GM21447 (cell line): ENCODE results near the gene TNS3.
"Not testable (repeated sequence)": the region's sequence is repeated elsewhere in the genome, so short reads cannot be mapped to it uniquely, and the experiment has no call there.

Source experiments
- ATAC-seq: cut with Tn5 transposase; IDR thresholded peaks from one replicate; pipeline ENCODE4 v1.9.1; 2021; ENCODE audit not compliant: unreplicated experiment

The TNS3 gene

DNA sequence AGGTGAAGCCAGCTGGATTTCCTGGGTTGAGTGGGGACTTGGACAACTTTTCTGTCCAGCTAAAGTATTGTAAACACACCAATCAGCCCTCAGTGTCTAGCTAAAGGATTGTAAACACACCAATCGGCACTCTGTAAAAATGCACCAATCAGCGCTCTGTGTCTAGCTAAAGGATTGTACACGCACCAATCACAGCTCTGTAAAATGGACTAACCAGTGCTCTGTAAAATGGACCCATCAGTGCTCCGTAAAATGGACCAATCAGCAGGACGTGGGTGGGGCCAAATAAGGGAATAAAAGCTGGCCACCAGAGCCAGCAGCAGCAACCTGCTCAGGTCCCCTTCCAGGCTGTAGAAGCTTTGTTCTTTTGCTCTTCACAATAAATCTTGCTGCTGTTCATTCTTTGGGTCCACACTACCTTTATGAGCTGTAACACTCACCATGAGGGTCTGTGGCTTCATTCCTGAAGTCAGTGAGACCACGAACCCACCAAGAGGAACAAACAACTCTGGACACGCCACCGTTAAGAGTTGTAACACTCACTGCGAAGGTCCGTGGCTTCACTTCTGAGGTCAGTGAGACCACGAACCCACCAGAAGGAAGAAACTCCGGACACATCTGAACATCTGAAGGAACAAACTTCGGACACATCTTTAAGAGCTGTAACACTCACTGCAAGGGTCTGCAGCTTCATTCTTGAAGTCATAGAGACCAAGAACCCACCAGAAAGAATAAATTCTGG lies 21.8 kb upstream of the TNS3 start:
- not testable (repeated sequence) for ATAC-seq

- no peak for ATAC-seq
Observed at GRCh38 chr7:47602272-47603004, 20.5 kb upstream of the TNS3 start.

DNA sequence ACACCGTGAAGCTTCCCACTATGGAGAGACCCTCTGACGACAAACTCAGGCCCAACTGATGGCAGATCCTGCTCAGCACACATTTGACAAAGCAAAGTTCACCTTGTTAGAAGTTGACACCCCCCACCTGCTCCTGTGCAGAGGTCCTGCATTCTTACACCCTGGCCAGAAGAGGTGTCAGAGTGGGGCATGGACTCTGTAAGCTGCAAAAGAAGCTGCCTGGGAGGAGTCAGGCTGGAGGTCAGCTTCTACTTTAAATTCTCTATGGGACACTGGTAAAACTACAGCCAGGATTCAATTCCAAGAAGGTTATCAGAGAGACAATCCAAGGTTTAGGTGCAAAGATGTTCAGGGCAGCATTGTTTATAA lies 20.0 kb upstream of the TNS3 start:
- peak; percentile 24 for ATAC-seq

- peak; percentile 56 for ATAC-seq
Observed at GRCh38 chr7:47601119-47601880, 19.4 kb upstream of the TNS3 start.

- ATAC-seq = peak; percentile 33
Observed at GRCh38 chr7:47600199-47601118, 18.5 kb upstream of the TNS3 start.

DNA sequence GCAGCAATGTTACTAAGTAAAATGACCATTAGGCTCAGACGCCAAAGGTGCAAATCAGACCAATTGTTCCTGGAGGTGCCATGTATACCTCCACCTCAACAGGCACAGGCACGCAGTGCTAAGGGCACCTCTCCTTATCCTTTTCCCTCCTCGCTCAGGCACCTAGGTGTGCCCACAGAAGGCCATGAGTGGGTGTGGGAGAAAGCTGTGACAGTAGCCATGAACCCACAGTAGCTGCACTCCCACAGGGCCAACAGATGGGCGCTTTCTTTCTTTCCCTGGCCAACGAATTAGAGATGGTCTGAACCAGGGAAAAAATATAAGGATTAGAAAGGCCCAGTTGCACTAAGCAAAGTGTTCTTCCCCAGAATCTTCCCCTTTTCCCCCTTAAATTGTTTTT lies 15.5 kb upstream of the TNS3 start:
- ATAC-seq = no peak

DNA sequence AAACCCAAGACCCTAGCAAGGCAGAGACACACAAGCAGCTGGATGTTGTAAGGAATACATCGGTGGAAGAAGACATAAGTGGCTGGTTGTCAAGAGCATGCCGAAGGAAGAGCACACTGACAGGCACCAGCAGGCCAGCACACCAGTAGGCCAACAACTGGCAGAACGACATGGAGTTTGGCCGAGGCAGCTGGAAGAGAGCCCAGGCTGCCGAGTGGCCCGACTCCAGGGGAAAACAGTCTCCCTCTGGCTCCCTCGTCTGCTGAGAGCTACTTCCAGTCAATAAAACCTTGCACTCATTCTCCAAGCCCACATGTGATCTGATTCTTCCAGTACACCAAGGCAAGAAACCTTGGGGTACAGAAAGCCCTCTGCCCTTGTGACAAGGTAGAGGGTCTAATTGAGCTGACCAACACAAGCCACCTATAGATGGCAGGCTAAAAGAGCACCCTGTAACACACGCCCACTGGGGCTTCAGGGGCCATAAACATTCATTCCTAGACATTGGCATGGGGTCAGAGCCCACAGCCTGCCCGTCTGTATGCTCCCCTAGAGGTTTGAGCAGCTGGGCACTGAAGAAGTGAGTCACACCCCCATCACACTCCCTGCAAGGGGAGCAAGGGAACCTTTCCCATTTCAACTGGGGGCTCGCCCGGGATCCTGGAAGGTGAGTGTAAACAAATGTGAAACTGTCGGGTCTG lies 14.7 kb upstream of the TNS3 start:
- no peak for ATAC-seq

DNA sequence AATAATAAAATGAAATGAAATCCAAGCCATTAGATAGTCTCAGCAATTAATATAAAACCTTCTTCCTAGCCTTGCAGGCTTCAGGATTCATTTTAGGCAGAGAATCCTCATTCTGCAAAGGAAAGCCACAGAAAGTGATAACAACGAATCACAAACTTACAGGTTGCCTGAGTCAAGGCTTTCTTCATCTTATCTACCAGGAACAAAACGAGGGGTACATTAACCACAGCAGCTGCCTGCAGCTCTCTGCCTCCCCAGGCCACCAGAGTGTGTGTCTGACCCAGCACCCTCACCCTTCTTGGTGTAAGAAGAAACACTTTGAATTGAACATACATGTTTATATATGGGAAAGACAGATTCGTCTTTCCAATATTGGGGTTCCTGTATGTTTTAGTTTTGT lies 12.5 kb upstream of the TNS3 start:
- ATAC-seq = no peak

DNA sequence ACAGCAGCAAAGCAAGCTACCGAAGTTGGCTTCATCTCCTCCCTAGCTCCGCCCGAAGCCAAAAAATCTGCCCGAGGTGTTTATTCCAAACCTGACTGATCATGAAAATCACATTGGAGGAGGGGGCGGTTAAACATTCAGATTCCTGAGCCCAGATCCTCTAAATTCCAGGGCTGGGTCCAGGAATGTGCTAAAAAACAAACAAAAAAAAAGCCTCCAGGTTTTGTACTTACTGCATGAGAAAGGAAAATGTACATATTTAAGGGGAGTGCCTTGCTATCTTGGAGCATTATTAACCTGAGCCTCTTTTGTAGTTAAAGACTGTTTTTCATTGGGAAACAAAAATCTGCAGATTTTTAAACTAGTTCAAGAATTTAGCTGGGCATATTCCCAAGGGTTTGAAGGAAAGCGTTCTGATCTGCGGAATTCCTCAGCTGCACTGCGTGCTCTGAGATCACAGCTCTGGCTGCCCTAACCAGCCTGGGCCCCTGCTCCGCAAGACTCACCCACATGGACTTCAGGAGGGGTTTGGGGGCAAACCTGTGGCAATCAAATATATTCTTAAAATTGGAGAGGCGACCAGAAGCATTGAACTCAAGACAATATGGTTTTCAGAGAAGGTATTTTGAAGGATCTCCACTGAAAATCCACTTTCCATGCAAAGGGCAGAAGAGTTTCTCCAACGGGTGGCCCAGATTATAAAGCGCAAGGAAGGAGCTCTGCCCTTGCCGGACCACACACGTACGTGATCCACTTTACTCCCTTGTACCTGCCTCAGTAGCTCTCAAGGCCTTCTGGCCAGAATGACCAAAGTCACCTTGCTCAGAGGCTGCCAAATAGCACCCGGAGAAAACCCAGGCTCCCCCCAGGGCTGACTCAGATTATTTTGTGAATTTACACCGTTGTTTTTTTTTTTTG lies 10.0 kb upstream of the TNS3 start:
- no peak for ATAC-seq

GRCh38 chr7:47591089-47591654 lies 9.3 kb upstream of the TNS3 start:
- no peak for ATAC-seq

GRCh38 chr7:47590215-47590614 lies 8.3 kb upstream of the TNS3 start:
- ATAC-seq = not testable (repeated sequence)

- ATAC-seq = no peak
Observed at GRCh38 chr7:47588704-47589225, 6.9 kb upstream of the TNS3 start.

DNA sequence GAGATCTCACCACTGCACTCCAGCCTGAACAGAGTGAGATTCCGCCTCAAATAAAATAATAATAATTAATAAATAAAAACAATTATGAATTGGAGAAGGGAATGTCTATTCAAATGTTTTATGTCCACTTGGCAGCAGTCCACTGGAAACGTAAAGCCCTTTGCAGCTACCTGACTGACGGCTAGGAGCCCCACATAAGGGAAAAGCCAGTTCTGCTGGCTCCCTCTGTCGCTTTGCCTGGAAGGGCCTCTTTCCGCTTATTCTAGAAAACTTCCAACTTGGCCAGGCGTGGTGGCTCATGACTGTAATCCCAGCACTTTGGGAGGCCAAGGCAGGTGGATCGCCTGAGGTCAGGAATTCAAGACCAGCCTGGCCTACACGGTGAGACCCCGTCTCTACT lies 6.1 kb upstream of the TNS3 start:
- no peak for ATAC-seq

DNA sequence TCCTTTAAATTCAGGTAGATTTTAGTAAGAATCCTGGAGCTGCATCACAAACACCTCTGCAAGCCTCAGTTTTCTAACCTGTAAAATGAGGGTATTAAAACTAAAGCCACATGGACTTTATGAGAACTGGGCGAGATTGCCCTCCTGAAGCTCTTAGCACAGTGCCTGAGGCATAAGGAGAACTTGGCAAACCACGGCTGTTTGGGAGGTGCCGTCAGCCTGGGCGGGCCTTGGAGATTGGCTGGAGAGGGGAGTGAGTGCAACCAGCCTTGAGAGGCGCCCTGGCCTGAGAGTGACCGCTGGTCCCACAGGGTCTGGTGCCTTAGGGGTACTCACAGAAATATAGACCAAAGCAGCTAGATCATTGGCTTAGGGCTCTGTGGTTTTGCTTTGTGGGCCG lies 5.4 kb upstream of the TNS3 start:
- ATAC-seq = no peak

DNA sequence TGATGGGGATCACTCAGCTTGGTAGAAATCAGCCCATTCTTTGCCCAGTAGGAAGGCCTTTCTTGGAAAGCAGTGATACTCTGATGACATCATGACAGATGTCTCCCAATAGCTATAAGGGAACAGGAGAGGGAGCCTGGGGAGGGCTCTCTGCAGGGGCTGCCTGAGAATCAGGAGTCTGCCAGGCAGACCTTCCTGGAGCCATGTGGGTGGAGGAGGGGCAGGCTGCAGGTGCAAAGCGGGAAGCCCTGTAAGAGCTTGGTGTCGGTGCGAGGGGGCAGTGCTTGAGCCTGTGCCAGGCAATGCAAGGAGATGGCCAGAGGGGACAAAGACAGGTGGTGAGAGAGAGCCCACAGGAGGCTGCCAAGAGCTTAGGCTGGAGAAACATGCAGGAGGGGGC lies 5.0 kb upstream of the TNS3 start:
- ATAC-seq = no peak

- ATAC-seq = not testable (repeated sequence)
Observed at GRCh38 chr7:47586161-47586670, 4.3 kb upstream of the TNS3 start.

GRCh38 chr7:47584536-47584895 lies 2.6 kb upstream of the TNS3 start:
- ATAC-seq = no peak

- ATAC-seq = no peak
Observed at GRCh38 chr7:47583739-47584535, 2.0 kb upstream of the TNS3 start.
